HG03469 (cell line): ENCODE data around the gene RRM1.
"Not testable (repeated sequence)": the region's sequence is repeated elsewhere in the genome, so short reads cannot be mapped to it uniquely, and the experiment has no call there.

Experiments
- ATAC-seq: cut with Tn5 transposase; IDR thresholded peaks from one replicate; pipeline ENCODE4 v1.9.1; 2021; ENCODE audit warnings: mild to moderate bottlenecking, moderate library complexity, moderate number of reproducible peaks; ENCODE audit not compliant: unreplicated experiment

The RRM1 gene

GRCh38 chr11:4076774-4077173 lies 17.8 kb upstream of the RRM1 start:
- ATAC-seq = no peak

DNA sequence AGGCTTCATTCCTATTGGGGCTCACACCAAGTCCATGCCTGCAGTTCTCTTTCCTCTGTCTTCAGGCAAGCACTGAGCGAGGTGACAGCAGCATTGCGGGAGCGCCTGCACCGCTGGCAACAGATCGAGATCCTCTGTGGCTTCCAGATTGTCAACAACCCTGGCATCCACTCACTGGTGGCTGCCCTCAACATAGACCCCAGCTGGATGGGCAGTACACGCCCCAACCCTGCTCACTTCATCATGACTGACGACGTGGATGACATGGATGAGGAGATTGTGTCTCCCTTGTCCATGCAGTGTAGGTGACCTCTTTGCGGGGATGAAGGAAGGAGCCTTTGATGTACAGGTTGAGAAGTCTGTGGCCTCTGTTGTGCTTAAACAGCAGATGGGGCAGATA lies 11.4 kb upstream of the RRM1 start:
- ATAC-seq = no peak

DNA sequence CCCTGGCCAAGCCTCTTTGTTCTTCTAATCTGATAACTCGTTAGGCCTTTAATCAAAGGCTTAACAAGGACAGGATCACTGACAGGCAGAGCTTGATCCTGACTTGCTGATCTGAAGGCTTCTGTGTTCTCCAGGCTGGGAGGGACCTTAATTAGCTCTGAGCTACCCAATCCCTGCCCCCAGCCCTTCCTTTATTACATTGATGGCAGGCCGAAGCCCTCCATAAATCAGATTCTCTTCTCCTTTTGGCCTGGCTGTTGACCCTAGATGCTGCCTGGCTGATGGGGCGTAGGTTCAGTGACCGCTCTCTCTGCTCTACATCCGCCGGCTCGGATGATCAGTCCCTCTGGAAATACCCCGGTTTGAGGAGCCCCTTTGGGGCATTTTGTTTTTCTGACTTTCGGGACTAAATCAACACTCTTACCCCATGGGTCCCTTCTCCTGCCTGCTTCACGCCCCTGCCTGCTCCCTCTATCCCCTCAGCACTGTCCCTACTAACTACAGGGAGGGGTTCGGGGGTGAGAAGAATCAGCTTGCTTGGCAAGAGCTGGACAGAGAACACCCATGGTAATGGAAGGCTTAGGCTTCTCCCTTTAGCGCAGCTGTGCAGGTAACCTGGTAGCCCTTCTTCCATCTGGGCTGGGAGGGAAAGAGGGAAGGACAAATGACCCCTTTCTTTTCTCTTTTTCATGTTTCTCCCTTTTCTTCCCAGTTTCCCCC lies 10.0 kb upstream of the RRM1 start:
- no peak for ATAC-seq

GRCh38 chr11:4085575-4085974 lies 9.0 kb upstream of the RRM1 start:
- ATAC-seq = no peak

- ATAC-seq = no peak
These were observed 7.8 kb upstream of the RRM1 start for GRCh38 chr11:4086575-4087353.

- ATAC-seq = no peak
These were observed 7.0 kb upstream of the RRM1 start for GRCh38 chr11:4087551-4087950.

DNA sequence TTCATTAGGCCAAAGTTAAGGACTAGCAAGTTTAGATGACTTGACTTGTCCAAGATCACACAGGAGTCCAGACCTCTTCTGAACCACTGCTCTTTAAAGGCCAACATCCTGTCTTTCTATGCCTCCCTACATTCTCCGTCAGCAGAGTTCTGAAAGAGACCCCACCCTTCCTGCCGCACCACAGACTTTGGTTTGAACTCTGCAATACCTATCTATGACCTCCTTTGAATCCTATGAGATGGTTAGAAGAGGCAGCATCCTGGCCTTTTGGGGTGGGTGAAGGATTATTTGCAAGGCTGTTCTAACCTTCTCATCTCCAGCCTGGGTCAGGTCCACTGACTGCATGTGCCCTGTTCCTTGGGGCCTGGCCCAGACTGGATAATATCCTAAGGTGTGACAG lies 4.3 kb upstream of the RRM1 start:
- ATAC-seq = no peak

GRCh38 chr11:4092026-4092425 lies 2.6 kb upstream of the RRM1 start:
- ATAC-seq = no peak

GRCh38 chr11:4093519-4094347 lies 866 bp upstream of the RRM1 start:
- no peak for ATAC-seq

DNA sequence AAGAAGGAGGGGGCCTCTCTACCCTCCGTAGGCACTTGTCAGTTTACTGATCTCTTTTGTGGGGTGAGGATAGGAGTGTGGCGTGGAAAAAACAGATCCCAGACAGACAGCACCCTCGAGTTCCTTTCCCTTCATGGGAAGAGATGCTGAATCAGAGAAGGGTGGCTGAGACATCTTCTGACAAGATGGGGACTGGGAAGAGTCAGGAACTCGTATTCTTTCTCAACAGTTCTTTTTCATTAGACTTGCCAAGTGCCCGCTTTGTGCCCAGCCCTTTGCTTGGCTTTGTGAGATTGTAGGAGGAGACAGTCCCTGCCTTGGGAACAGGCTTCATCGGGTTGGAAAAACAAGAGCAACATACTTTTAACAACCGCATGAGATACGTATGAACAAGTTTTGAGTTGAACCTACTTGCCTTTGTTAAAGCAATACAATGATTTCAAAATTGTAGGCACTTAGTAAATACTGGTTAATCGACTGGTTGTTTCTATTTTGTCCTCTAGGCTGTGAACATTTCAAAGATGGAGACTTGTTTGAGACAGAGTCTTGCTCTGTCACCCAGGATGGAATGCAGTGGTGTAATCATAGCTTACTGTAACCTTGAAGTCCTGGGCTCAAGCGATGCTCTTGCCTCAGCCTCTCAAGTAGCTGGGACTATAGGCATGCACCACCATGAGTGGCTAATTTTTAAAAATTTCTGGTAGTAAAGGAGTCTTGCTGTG lies 1.1 kb downstream of the RRM1 start:
- ATAC-seq = no peak

GRCh38 chr11:4098026-4098621 lies 3.5 kb downstream of the RRM1 start:
- no peak for ATAC-seq

DNA sequence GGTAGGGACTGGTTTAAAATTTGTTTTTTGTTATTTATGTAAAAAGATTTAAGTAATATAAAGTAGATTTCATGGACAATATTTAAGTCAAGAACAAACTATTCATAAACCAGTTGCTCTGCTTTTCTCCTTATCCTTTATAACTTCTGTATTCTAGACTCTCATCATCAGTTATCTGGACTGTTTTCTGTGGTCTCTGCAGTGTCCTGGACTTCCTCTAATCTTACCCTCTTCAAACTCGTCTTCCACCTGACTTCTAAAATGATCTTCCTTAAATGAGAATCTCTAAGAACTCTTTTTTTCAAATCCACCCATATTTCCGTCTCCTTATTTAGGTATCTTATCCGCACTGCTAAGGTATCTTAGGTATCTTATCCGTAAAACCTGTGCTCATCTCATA lies 8.1 kb downstream of the RRM1 start:
- no peak for ATAC-seq

DNA sequence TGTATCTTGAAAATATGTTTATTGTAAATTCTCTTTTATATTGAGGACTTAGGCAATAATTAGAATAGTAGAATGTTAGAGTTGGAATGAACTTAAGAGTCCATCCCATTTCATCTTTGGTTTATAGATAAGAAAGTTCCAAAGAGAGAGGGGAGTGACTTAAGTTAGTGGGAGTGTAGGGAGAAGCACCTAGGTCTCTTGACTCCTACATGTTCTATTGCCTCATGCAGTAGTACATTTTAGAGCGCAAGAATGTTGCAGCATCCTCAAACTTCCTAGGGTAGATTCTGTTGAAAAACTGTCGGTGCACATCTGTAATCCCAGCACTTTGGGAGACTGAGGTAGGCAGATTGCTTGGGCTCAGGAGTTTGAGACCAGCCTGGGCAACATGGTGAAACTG lies 8.7 kb downstream of the RRM1 start:
- no peak for ATAC-seq

DNA sequence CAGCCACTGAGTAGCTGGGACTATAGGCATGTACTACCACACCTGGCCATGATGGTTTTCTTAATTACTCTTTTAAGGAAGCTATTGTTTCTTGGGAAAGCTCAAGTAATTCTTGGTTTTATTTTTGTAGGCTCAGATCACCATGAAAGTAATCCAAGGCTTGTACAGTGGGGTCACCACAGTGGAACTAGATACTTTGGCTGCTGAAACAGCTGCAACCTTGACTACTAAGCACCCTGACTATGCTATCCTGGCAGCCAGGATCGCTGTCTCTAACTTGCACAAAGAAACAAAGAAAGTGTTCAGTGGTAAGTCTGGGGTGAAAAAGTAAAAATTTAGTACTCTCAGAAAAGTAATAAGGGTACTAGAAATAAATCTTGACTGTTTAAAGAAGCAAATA lies 11.3 kb downstream of the RRM1 start:
- ATAC-seq = no peak

GRCh38 chr11:4111834-4112233 lies 17.2 kb downstream of the RRM1 start:
- ATAC-seq = no peak

DNA sequence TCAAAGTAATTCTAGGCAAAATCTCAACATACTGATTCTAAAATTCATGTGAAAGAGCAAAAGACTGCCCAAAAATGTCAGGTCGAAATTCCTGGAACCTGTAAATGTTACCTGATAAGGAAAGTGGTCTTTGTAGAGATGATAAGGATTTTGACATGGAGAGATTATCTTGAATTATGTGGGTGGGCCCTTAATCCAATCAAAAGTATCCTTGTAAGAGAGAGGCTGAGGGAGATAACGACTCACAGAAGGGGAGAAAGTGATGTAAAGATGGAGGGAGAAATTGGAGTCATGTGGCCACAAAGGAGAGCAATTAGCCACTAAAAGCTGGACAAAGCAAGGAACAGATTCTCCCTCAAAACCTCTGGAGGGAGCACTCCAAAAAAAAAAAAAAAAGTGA lies 20.5 kb downstream of the RRM1 start:
- ATAC-seq = no peak

- ATAC-seq = no peak
These were observed 23.5 kb downstream of the RRM1 start for GRCh38 chr11:4118107-4118506.

DNA sequence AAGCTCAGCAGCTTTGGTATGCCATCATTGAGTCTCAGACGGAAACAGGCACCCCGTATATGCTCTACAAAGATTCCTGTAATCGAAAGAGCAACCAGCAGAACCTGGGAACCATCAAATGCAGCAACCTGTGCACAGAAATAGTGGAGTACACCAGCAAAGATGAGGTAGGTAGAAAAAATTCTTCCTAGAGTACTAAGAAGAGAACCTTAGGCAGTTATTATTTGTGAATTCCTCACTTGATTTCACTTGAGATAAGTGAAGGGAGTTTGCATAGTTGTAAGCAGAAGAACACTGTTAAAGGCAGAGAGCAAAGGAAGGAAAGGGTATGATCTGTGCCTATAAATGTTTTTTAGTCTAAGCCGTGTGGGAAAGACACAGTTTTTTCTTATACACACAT lies 28.6 kb downstream of the RRM1 start:
- no peak for ATAC-seq

GRCh38 chr11:4125141-4125540 lies 30.5 kb downstream of the RRM1 start:
- ATAC-seq = no peak

DNA sequence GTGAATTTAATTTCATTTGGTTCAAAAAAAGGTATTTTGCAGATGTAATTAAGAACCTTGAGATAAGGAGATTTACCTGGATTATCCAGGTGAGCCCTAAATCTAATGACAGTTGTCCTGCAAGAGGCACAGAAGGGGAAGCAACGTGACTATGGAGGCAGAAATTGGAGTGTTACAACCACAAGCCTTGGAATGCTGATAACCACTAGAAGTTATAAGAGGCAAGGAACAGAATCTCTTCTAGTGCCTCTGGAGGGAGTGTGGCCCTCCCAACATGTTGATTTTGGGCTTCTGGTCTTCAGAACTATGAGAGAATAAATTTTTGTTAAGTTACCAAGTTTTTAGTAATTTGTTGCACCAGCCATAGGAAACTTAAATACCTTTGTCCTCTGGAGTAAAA lies 32.8 kb downstream of the RRM1 start:
- ATAC-seq = no peak

DNA sequence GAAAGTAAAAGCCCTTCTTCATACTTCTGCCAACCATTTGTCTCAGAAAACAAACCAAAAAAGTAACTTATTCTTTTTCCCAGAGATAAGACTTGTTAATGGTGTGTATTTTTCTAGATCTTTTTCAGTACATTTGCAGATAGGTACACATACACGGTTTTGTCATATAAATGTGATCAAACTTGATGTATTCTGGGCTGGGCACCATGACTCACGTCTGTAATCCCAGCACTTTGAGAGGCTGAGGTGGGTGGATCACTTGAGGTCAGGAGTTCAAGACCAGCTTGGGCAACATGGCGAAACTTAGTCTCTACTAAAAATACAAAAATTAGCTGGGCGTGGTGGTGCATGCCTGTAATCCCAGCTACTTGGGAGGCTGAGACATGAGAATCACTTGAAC lies 35.6 kb downstream of the RRM1 start:
- not testable (repeated sequence) for ATAC-seq
